ENCODE results near the gene ALOX12. TPM values are rescaled to one million over a fixed set of nuclear protein-coding genes. Genes with fewer than 3 reads are reported as not detected.

The ALOX12 gene
- total RNA-seq, 1 donor from 2014 or later: not detected

Other genes starting within 250 kb of the ALOX12 start
- gene XAF1, start 240.0 kb upstream of the ALOX12 start, total RNA-seq: 67.4 TPM
- gene FBXO39, start 219.8 kb upstream of the ALOX12 start, total RNA-seq: 0.98 TPM
- gene TEKT1, start 164.3 kb upstream of the ALOX12 start, total RNA-seq: 0.89 TPM
- 152 TPM for gene RNASEK, start 16.6 kb downstream of the ALOX12 start, total RNA-seq
- gene BCL6B, start 27.0 kb downstream of the ALOX12 start, total RNA-seq: 24.5 TPM
- gene SLC16A13, start 40.0 kb downstream of the ALOX12 start, total RNA-seq: 1.8 TPM
- gene SLC16A11, start 48.0 kb downstream of the ALOX12 start, total RNA-seq: 0.89 TPM
- 14.7 TPM for gene CLEC10A, start 84.2 kb downstream of the ALOX12 start, total RNA-seq
- 1.1 TPM for gene ASGR2, start 118.8 kb downstream of the ALOX12 start, total RNA-seq
- 2.3 TPM for gene ASGR1, start 183.3 kb downstream of the ALOX12 start, total RNA-seq
- gene DLG4, start 223.8 kb downstream of the ALOX12 start, total RNA-seq: 32.2 TPM
- gene ACADVL, start 223.9 kb downstream of the ALOX12 start, total RNA-seq: 321 TPM
- 49.1 TPM for gene DVL2, start 238.5 kb downstream of the ALOX12 start, total RNA-seq
- 23.8 TPM for gene PHF23, start 243.4 kb downstream of the ALOX12 start, total RNA-seq
- gene GABARAP, start 246.4 kb downstream of the ALOX12 start, total RNA-seq: 397 TPM

All from sciatic nerve (tissue), 1 donor.